HEK293 (cell line): ENCODE measurements around the gene GPBP1.

Experiments used
- CTCF ChIA-PET: fragments of 350-600 bp; formaldehyde crosslinking; extraction: SDS; loops from one replicate; lab custom pipeline; 2021; ENCODE audit warnings: antibody characterized with exemption; lab: Yijun Ruan, JAX
- POLR2A ChIA-PET: fragments of 300-600 bp; formaldehyde crosslinking; extraction: SDS; loops from one replicate; lab custom pipeline; 2020; ENCODE audit warnings: antibody characterized with exemption, inconsistent platforms; lab: Yijun Ruan, JAX
- H3K27ac ChIP-seq: fragments of 200-500 bp; sonication (Bioruptor generic); 2 replicates; pipeline ENCODE4 v1.5.1; 2014; ENCODE audit warnings: low read depth, low read length, control low read depth, inconsistent platforms; ENCODE audit errors: extremely low read depth
- H3K36me3 ChIP-seq, 2 experiments: fragments of 200-500 bp in 1 of 2; sonication (Bioruptor generic) in 1 of 2; 1 replicate in 1 of 2; 2 replicates in 1 of 2; pipeline ENCODE4 v1.5.1; 2014 to 2017; ENCODE audit warnings: inconsistent platforms in 2 of 2, low read length in 2 of 2; ENCODE audit not compliant: control insufficient read depth in 2 of 2, insufficient read depth in 1 of 2
- H3K4me1 ChIP-seq: fragments of 200-500 bp; sonication (Bioruptor generic); 2 replicates; pipeline ENCODE4 v1.5.1; 2014; ENCODE audit warnings: mild to moderate bottlenecking, low read length, inconsistent platforms; ENCODE audit not compliant: control insufficient read depth, insufficient read depth
- H3K4me3 ChIP-seq: 2 replicates; pipeline ENCODE4 v1.5.1; 2011; ENCODE audit warnings: low read depth, mild to moderate bottlenecking, control low read depth, low read length, moderate library complexity
- H3K9me3 ChIP-seq: fragments of 200-500 bp; sonication (Bioruptor generic); 2 replicates; pipeline ENCODE4 v1.5.1; 2014; ENCODE audit warnings: low read depth, low read length, inconsistent platforms; ENCODE audit not compliant: control insufficient read depth, insufficient read depth
- GLIS1 ChIP-seq: fragments of 450-650 bp; formaldehyde crosslinking; IDR thresholded peaks from 2 replicates; pipeline ENCODE4 v1.5.1; 2016; ENCODE audit warnings: missing biosample characterization, missing genetic modification characterization
- PRDM10 ChIP-seq: fragments of 450-650 bp; formaldehyde crosslinking; IDR thresholded peaks from 2 replicates; pipeline ENCODE4 v1.5.1; 2016; ENCODE audit warnings: missing biosample characterization, missing genetic modification characterization
- REPIN1 ChIP-seq: fragments of 450-650 bp; formaldehyde crosslinking; IDR thresholded peaks from 2 replicates; pipeline ENCODE4 v1.5.1; 2017; ENCODE audit warnings: missing biosample characterization, missing genetic modification characterization, low read depth
- ZFP69B ChIP-seq: fragments of 450-650 bp; formaldehyde crosslinking; IDR thresholded peaks from 2 replicates; pipeline ENCODE4 v1.5.1; 2016; ENCODE audit warnings: missing biosample characterization, missing genetic modification characterization
- ZNF132 ChIP-seq: fragments of 450-650 bp; formaldehyde crosslinking; IDR thresholded peaks from 2 replicates; pipeline ENCODE4 v1.5.1; 2017; ENCODE audit warnings: missing biosample characterization, missing genetic modification characterization, borderline replicate concordance
- ZNF133 ChIP-seq: fragments of 450-650 bp; formaldehyde crosslinking; IDR thresholded peaks from 2 replicates; pipeline ENCODE4 v1.5.1; 2016; ENCODE audit warnings: missing biosample characterization, missing genetic modification characterization
- ZNF16 ChIP-seq: fragments of 450-650 bp; formaldehyde crosslinking; IDR thresholded peaks from 2 replicates; pipeline ENCODE4 v1.5.1; 2016; ENCODE audit warnings: low read depth, missing biosample characterization, missing genetic modification characterization
- ZNF184 ChIP-seq: fragments of 450-650 bp; IDR thresholded peaks from 2 replicates; pipeline ENCODE4 v1.5.1; 2018; ENCODE audit warnings: missing biosample characterization, mild to moderate bottlenecking, missing genetic modification characterization
- ZNF266 ChIP-seq: fragments of 450-650 bp; formaldehyde crosslinking; IDR thresholded peaks from 2 replicates; pipeline ENCODE4 v1.5.1; 2016; ENCODE audit warnings: missing biosample characterization, missing genetic modification characterization, low read depth
- ZNF37A ChIP-seq: fragments of 450-650 bp; IDR thresholded peaks from 2 replicates; pipeline ENCODE4 v1.5.1; 2018; ENCODE audit warnings: missing biosample characterization, missing genetic modification characterization
- ZNF404 ChIP-seq: fragments of 450-650 bp; formaldehyde crosslinking; IDR thresholded peaks from 2 replicates; pipeline ENCODE4 v1.5.1; 2017; ENCODE audit warnings: missing biosample characterization, missing genetic modification characterization
- ZNF416 ChIP-seq: fragments of 450-650 bp; formaldehyde crosslinking; IDR thresholded peaks from 2 replicates; pipeline ENCODE4 v1.5.1; 2016; ENCODE audit warnings: missing biosample characterization, missing genetic modification characterization
- ZNF433 ChIP-seq: fragments of 450-650 bp; formaldehyde crosslinking; IDR thresholded peaks from 2 replicates; pipeline ENCODE4 v1.5.1; 2016; ENCODE audit warnings: missing biosample characterization, missing genetic modification characterization, low read depth
- ZNF514 ChIP-seq: fragments of 450-650 bp; formaldehyde crosslinking; IDR thresholded peaks from 2 replicates; pipeline ENCODE4 v1.5.1; 2016; ENCODE audit warnings: missing biosample characterization, missing genetic modification characterization
- ZNF645 ChIP-seq: fragments of 450-650 bp; formaldehyde crosslinking; IDR thresholded peaks from 2 replicates; pipeline ENCODE4; 2016; ENCODE audit warnings: missing biosample characterization, missing genetic modification characterization
- ZNF768 ChIP-seq: fragments of 450-650 bp; formaldehyde crosslinking; IDR thresholded peaks from 2 replicates; pipeline ENCODE4 v1.5.1; 2018; ENCODE audit warnings: missing biosample characterization, mild to moderate bottlenecking, missing genetic modification characterization
- ZNF843 ChIP-seq: fragments of 450-650 bp; formaldehyde crosslinking; IDR thresholded peaks from 2 replicates; pipeline ENCODE4 v1.5.1; 2016; ENCODE audit warnings: missing biosample characterization, missing genetic modification characterization
- ZSCAN4 ChIP-seq: fragments of 450-650 bp; formaldehyde crosslinking; IDR thresholded peaks from 2 replicates; pipeline ENCODE4 v1.5.1; 2017; ENCODE audit warnings: missing biosample characterization, missing genetic modification characterization
- TF ChIP-seq, protein P1 (sequence below): fragments of 450-650 bp; formaldehyde crosslinking; IDR thresholded peaks from 2 replicates; pipeline ENCODE4 v1.5.1; 2016; ENCODE audit warnings: missing biosample characterization, missing genetic modification characterization

Gene GPBP1

GRCh38 chr5:57191163-57191562, 17.3 kb downstream of the GPBP1 start (continued):
- TF ChIP-seq ZNF645 (no peak), ZSCAN4 (tag by site-specific recombination) (no peak)

DNA sequence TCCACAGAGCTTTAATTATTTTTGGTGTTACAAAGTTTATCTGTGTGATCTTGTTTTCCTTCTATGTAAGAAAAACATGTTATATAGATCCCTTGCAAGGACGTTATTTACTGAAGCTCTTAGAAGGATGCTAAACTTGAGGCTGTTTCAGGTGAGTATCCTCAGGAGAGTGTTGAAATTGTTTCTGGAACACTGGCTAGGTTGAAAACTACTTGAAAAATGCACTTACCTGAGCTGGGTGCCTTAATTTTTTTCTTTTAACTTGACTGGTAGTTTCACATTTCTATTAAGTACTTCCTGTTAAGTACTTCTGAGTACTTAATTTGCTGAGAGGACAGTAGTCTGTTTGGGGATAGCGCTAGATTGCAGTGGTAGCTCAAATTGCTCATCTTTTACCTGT, 18.1 kb downstream of the GPBP1 start:
- Histone ChIP-seq H3K36me3 (peaks cover 0 to 25% of the 10 kb centered on the region in 2 experiments; a peak in 2 of 3 replicates), H3K27ac (no peak overlapping the region), H3K4me1 (peaks cover 20% of the 10 kb centered on the region), H3K4me3 (no peak overlapping the region), H3K9me3 (no peaks in the 10 kb centered on the region)
- TF ChIP-seq PRDM10 (tag by site-specific recombination) (no peak), ZNF16 (tag by site-specific recombination) (no peak), GLIS1 (tag by site-specific recombination) (no peak), ZNF514 (tag by site-specific recombination) (no peak), ZFP69B (no peak), ZNF433 (tag by site-specific recombination) (no peak), ZNF37A (tag by site-specific recombination) (no peak), REPIN1 (tag by site-specific recombination) (no peak), ZNF843 (tag by site-specific recombination) (no peak), ZNF768 (tag by site-specific recombination) (no peak), ZNF266 (tag by site-specific recombination) (no peak), ZNF404 (no peak), ZNF133 (tag by site-specific recombination) (no peak), ZNF132 (no peak), ZNF184 (tag by site-specific recombination) (no peak), ZNF416 (tag by site-specific recombination) (no peak)
- TF ChIP-seq, protein P1, sequence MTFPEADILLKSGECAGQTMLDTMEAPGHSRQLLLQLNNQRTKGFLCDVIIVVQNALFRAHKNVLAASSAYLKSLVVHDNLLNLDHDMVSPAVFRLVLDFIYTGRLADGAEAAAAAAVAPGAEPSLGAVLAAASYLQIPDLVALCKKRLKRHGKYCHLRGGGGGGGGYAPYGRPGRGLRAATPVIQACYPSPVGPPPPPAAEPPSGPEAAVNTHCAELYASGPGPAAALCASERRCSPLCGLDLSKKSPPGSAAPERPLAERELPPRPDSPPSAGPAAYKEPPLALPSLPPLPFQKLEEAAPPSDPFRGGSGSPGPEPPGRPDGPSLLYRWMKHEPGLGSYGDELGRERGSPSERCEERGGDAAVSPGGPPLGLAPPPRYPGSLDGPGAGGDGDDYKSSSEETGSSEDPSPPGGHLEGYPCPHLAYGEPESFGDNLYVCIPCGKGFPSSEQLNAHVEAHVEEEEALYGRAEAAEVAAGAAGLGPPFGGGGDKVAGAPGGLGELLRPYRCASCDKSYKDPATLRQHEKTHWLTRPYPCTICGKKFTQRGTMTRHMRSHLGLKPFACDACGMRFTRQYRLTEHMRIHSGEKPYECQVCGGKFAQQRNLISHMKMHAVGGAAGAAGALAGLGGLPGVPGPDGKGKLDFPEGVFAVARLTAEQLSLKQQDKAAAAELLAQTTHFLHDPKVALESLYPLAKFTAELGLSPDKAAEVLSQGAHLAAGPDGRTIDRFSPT (tag by site-specific recombination): no peak
- ChIA-PET CTCF (interaction anchor here (0.7 to 1.0 kb wide), 2 partner anchors 9 to 927 kb away, joined by 3 read pairs; no protein-coding TSS in a partner anchor), POLR2A (interaction anchor here (1.4 kb wide), 1 partner anchor 18 kb away, joined by 3 read pairs; the partner anchor contains the start of gene GPBP1)
